Activated gamma-delta T cell treated with Interleukin-2 at 50 U/mL for 16 hours (primary cell): Measurements from ENCODE around the gene C1orf74.
"Not testable (repeated sequence)": the region's sequence is repeated elsewhere in the genome, so short reads cannot be mapped to it uniquely, and the experiment has no call there.

Experiments used
- DNase-seq: peaks from one replicate; pipeline ENCODE4 v3.0.0-alpha.2; 2020

C1orf74 gene

GRCh38 chr1:209805341-209805781, 21.0 kb upstream of the C1orf74 start:
- DNase-seq: no peak

GRCh38 chr1:209803568-209803967, 19.2 kb upstream of the C1orf74 start:
- no peak for DNase-seq

- no peak for DNase-seq
These were observed 18.4 kb upstream of the C1orf74 start for GRCh38 chr1:209802780-209803152.

DNA sequence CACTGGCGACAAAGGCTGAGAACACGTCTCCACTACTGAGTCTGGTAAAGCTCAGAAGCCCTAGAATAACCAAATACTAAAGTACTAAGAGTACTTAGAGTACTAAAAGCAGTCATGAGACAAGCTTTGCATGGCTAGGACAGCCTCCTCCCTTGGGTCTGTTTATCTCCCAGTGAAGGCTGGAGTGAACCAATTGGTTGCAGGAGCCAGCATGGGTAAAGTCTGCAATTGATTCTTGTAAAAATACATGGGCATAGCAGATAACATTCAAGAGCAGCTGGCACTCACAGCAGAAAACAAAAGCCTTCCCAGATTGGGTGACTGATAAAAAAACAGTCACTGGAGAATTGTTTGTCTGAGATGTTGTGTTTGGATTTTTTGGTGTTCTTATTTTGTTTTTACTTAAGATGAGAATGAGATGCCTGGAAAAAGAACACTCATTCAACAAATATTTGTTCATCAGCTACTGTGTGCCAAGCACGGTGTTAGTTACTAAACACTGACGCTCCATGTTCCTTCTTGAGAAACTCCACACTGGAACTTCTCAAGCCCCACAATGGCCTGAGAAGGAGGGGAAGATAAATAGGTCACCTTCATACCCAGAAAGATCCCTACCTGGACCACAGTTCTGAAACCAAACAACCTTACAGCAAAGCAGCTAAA, 17.9 kb upstream of the C1orf74 start:
- no peak for DNase-seq

GRCh38 chr1:209800984-209801834, 16.9 kb upstream of the C1orf74 start:
- DNase-seq: no peak

DNA sequence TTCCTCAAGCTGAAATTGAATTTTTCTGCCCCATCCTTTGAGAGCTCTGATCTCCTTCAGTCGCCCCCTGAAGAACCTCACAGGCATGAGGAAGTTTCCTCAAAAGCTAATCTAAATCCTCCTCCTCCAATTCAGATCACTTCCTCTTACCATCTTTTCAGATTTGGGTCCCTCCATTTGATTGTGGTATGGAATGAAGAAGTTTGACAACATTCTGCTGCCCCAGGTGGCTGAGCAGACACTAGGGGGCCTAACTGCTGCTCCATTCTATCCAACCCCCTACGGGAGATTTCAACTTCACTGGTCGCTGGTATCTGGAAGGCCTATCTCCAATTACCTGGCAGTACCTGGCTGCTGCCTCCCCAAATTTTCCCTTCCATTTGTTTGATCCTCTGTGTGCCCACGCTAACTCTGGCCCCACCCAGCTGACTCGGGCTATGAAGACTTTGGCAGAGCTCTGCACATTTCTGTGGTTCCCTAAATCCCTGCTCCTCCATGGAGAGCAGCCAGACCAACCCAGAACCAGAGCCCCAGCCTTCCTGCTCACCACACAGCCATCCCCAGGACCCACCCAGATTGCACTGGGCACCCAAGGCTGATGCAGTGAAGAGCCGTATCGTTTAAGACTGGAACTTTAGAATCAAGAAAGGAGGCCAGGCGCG, 13.8 kb upstream of the C1orf74 start:
- no peak for DNase-seq

DNA sequence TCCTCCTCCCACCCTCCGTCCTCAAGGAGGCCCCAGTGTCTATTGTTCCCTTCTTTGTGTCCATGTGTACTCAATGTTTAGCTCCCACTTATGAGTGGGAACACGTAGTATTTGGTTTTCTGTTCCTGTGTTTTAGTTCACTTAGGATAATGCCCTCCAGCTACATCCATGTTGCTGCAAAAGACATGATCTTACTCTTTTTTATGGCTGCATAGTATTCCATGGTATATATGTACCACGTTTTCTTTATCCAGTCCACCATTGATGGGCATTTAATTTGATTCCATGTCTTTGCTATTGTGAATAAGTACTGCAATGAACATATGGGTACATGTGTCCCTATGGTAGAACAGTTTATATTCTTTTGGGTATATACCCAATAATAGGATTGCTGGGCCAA, 9.4 kb upstream of the C1orf74 start:
- DNase-seq: not testable (repeated sequence)

DNA sequence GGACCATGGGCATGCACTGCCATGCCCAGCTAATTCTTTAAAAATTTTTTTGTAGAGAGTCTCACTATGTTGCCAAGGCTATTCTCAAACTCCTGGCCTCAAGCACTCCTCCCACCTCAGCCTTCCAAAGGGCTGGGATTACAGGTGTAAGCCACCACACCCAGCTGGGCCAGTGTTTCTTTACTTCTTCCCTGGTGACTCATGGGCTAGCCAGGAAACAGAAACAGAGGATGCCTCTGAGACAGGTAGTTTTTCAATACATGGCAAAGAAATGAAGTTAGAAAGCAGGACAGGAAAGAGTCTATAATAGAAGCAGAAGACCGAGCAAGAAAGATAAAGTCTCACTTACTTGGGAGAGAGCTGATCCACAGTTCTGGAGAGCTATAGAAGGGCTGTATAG, 7.6 kb upstream of the C1orf74 start:
- no peak for DNase-seq

GRCh38 chr1:209790286-209791193, 6.2 kb upstream of the C1orf74 start:
- no peak for DNase-seq

- no peak for DNase-seq
These were observed 4.9 kb upstream of the C1orf74 start for GRCh38 chr1:209789245-209789644.

GRCh38 chr1:209787551-209787950, 3.2 kb upstream of the C1orf74 start:
- DNase-seq: no peak

GRCh38 chr1:209786146-209786545, 1.8 kb upstream of the C1orf74 start:
- no peak for DNase-seq

- DNase-seq: no peak
These were observed 1.2 kb upstream of the C1orf74 start for GRCh38 chr1:209785592-209785991.

GRCh38 chr1:209783386-209783785, 973 bp downstream of the C1orf74 start:
- no peak for DNase-seq

DNA sequence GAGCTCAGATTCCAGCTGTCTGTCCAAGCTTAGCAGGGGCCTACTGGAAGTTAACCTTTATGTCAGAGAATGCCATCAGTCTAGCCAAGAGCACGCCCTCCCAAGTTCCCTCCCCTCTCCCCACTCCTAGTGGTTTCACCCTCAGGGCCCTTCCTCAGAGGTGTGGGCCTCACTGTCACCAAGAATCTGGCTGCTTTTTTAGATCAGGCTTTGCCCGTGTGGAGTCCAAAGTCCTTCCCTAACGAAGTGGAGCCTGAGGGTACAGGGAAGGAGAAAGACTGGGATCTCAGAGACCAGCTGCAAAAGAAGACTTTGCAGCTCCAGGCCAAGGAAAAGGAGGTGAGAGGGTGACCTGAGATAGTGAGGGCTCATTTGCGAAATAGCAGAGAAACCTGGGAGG, 4.1 kb downstream of the C1orf74 start:
- no peak for DNase-seq

GRCh38 chr1:209778102-209778501, 6.3 kb downstream of the C1orf74 start:
- no peak for DNase-seq

DNA sequence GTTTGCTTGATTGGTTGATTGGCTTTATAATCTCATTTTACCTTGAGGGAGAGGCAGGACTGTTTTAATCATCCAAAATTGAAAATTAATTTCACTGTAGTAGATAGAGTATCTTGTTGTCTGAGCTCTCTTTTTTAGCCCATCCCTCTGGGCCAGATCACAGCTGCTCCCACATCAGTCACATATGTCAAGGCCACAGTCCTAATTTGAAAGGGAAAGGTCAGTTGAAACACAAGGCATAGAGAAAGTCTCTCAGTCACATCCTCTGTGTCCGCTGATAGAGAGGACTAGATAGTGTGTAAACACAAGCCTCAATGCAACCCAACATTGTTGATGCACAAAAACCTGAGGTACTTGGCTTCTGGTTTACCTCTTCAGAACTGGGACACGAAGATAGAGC, 6.8 kb downstream of the C1orf74 start:
- no peak for DNase-seq

GRCh38 chr1:209775678-209776077, 8.7 kb downstream of the C1orf74 start:
- DNase-seq: no peak

DNA sequence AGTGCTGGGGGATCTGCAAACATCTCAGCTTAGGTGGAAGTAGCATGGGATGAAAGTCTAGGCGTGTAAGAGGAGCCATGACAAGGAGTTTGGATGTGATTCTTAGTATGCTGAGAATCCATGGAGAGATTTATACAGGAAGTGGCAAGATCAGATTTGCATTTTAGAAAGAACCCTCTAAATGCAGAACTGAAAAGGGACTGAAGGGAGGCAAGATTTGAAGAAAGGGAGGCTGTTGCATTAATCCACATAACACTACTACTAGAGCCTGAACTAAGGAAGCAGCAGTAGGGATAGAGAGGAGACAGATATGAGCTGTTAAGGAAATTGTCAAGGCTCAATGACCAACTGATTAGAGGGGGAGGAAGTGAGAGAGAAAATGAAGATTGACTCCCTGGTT, 9.8 kb downstream of the C1orf74 start:
- DNase-seq: no peak

DNA sequence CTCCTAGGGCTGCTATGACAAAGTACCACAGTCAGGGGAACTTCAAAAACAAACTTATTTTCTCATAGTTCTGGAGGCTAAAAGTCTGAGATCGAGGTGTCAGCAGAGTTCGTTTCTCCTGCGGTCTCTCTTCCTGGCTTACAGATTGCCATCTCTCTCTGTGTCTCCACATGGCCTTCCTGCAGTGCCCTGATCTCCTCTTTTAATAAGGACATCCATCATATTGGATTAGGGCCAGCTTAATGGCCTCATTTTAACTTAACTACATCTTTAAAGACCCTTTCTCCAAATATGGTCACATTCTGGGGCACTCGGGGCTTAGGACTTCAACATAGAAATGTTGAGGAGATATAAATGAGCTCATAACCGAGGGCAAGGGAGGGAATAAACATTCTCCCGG, 12.2 kb downstream of the C1orf74 start:
- DNase-seq: no peak

GRCh38 chr1:209770636-209771415, 13.5 kb downstream of the C1orf74 start:
- DNase-seq: no peak

DNA sequence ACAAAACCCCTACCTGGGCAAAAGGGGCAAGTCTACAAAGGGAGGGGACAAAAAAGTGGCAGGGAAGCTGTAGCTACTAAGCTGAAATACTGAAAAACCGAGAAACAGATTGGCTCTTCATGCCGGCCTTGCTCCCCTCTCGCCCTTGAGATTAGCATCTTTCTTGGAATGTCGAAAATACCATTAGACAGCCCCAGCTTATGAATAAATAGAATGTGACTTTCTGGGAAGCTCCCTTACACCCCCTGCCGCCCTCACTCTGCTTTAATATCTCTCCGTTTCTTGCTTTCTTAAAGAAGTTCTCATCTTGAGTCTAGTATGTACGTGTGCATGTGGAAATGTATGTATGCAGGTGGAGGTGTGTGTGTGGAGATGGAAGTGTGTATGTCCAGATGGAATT, 14.4 kb downstream of the C1orf74 start:
- no peak for DNase-seq
